ENCODE data around the gene KCNK13. TPM values are rescaled to one million over a fixed set of nuclear protein-coding genes. Genes with fewer than 3 reads are reported as not detected.

The KCNK13 gene
- total and polyA plus RNA-seq, 2 of the 13 experiments (the other 11 are each of a cell fraction or from before 2014, with no cell fraction given), result 0.08 to 0.29 TPM

DNA sequence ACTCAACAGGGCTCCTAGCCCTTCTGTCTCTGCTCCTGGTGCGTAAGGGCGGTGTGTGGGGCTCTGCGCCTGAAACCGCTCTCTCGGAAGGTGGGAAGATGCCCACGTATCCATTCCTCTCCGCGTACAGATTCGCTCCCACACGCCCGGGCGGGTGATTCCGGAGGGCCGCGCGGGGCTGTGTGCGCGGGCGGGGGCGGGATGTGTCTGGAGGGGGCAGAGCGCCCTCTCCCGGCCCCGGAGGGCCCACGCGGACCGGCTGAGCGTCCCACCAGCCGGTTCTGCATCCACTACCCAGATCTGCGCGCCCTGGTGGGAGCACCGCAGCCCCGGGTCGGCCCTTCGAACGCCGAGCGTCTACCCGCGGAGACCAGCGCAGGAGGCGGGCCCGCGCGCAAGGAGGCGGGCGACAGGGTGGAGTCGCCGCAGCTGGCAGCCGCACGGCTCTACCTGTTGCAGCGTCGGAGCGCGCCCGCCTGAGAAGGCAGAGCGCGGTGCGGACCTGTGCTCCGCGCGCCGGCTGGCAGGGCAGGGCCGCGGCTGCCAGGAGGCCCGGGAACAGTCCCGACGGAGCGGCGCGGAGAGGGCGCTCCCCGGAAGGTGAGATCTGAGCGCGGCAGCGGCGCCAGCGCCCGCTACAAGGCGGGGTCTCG, 1.4 kb upstream of the KCNK13 start (continued):
- TF ChIP-seq PAWR (CRISPR knock-in tag; IDR thresholded peaks at IDR 0.05; ENCODE audit: borderline replicate concordance) (no peak), TCF12 (IDR thresholded peaks at IDR 0.05) (no peak), TCF12 (CRISPR knock-in tag; IDR thresholded peaks at IDR 0.05) (no peak), TFE3 (CRISPR knock-in tag; IDR thresholded peaks at IDR 0.05) (no peak), ZSCAN20 (CRISPR knock-in tag; IDR thresholded peaks at IDR 0.05; ENCODE audit: borderline replicate concordance) (no peak), USF2 (IDR thresholded peaks at IDR 0.05; ENCODE audit: low read depth, low read length) (no peak), USF2 (CRISPR knock-in tag; IDR thresholded peaks at IDR 0.05; ENCODE audit: borderline replicate concordance) (no peak), ZNF263 (CRISPR knock-in tag; IDR thresholded peaks at IDR 0.05) (peak; percentile 96), ZNF431 (CRISPR knock-in tag; IDR thresholded peaks at IDR 0.05; ENCODE audit: borderline replicate concordance, low read depth) (0 out of 2 replicates have a peak, but pooled peaks have one; percentile 23), ZIK1 (CRISPR knock-in tag; IDR thresholded peaks at IDR 0.05; ENCODE audit: borderline replicate concordance, low read depth) (no peak), ZNF772 (CRISPR knock-in tag; IDR thresholded peaks at IDR 0.05) (no peak), MYC (CRISPR knock-in tag; IDR thresholded peaks at IDR 0.05; ENCODE audit: borderline replicate concordance) (peak; percentile 58; the same call in 1 of the 2 replicates), RNF2 (conservative IDR thresholded peaks at IDR 0.05; ENCODE audit: low read depth) (no peak), ZNF275 (CRISPR knock-in tag; IDR thresholded peaks at IDR 0.05; ENCODE audit: borderline replicate concordance) (no peak), ZNF382 (CRISPR knock-in tag; IDR thresholded peaks at IDR 0.05; ENCODE audit: borderline replicate concordance) (no peak), HNRNPLL (IDR thresholded peaks at IDR 0.05; ENCODE audit: low read depth, low read length, poor library complexity, severe bottlenecking) (peak; percentile 67)
- TF ChIP-seq, protein P1, sequence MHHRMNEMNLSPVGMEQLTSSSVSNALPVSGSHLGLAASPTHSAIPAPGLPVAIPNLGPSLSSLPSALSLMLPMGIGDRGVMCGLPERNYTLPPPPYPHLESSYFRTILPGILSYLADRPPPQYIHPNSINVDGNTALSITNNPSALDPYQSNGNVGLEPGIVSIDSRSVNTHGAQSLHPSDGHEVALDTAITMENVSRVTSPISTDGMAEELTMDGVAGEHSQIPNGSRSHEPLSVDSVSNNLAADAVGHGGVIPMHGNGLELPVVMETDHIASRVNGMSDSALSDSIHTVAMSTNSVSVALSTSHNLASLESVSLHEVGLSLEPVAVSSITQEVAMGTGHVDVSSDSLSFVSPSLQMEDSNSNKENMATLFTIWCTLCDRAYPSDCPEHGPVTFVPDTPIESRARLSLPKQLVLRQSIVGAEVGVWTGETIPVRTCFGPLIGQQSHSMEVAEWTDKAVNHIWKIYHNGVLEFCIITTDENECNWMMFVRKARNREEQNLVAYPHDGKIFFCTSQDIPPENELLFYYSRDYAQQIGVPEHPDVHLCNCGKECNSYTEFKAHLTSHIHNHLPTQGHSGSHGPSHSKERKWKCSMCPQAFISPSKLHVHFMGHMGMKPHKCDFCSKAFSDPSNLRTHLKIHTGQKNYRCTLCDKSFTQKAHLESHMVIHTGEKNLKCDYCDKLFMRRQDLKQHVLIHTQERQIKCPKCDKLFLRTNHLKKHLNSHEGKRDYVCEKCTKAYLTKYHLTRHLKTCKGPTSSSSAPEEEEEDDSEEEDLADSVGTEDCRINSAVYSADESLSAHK (CRISPR knock-in tag; IDR thresholded peaks at IDR 0.05; ENCODE audit: borderline replicate concordance), result no peak
- TF ChIP-seq, protein P2, sequence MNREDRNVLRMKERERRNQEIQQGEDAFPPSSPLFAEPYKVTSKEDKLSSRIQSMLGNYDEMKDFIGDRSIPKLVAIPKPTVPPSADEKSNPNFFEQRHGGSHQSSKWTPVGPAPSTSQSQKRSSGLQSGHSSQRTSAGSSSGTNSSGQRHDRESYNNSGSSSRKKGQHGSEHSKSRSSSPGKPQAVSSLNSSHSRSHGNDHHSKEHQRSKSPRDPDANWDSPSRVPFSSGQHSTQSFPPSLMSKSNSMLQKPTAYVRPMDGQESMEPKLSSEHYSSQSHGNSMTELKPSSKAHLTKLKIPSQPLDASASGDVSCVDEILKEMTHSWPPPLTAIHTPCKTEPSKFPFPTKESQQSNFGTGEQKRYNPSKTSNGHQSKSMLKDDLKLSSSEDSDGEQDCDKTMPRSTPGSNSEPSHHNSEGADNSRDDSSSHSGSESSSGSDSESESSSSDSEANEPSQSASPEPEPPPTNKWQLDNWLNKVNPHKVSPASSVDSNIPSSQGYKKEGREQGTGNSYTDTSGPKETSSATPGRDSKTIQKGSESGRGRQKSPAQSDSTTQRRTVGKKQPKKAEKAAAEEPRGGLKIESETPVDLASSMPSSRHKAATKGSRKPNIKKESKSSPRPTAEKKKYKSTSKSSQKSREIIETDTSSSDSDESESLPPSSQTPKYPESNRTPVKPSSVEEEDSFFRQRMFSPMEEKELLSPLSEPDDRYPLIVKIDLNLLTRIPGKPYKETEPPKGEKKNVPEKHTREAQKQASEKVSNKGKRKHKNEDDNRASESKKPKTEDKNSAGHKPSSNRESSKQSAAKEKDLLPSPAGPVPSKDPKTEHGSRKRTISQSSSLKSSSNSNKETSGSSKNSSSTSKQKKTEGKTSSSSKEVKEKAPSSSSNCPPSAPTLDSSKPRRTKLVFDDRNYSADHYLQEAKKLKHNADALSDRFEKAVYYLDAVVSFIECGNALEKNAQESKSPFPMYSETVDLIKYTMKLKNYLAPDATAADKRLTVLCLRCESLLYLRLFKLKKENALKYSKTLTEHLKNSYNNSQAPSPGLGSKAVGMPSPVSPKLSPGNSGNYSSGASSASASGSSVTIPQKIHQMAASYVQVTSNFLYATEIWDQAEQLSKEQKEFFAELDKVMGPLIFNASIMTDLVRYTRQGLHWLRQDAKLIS (CRISPR knock-in tag; IDR thresholded peaks at IDR 0.05), result no peak

Measured in HepG2 (cell line).